ENCODE data around the gene ASTL.
A peak's percentile ranks its signal among the peaks of the same experiment; 100 is the strongest.

Gene ASTL

DNA sequence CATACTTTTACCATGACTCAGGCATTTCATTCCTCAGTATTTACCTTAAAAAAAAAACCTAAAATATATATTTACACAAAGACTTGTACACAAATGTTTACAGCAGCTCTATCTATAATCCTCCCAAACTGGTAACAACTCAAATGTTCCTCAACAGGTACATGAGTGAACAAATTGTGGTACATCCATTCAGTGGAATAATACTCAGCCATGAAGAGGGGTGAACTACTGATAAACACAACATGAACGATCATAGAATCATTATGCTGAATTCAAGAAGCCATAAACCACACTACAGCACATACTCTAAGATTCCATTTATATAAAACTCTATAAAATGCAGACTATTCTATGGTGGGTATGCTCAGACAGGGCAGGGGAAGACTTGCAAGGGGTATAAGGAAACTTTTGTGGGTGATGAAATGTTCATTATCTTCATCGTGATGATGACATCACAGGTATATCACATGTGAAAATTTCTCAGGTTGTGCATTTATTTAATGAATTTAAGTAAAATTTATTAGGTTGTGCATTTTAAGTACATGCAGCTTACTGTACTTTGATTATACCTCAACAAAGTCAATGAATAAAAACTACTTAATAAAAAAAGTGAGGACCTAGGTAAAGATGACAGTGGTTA lies 31.7 kb upstream of the ASTL start:
- peaks cover 6% of the 10 kb centered on the region for H3K4me1 ChIP-seq (ENCODE audit: insufficient read depth, low read length)
- no peak overlapping the region for H3K4me3 ChIP-seq (ENCODE audit: low read depth in 1 of 2, low read length in 2 of 2)
- H3K36me3 ChIP-seq (ENCODE audit: insufficient read depth, low read length) = no peaks in the 10 kb centered on the region
- TF ChIP-seq, protein P1, sequence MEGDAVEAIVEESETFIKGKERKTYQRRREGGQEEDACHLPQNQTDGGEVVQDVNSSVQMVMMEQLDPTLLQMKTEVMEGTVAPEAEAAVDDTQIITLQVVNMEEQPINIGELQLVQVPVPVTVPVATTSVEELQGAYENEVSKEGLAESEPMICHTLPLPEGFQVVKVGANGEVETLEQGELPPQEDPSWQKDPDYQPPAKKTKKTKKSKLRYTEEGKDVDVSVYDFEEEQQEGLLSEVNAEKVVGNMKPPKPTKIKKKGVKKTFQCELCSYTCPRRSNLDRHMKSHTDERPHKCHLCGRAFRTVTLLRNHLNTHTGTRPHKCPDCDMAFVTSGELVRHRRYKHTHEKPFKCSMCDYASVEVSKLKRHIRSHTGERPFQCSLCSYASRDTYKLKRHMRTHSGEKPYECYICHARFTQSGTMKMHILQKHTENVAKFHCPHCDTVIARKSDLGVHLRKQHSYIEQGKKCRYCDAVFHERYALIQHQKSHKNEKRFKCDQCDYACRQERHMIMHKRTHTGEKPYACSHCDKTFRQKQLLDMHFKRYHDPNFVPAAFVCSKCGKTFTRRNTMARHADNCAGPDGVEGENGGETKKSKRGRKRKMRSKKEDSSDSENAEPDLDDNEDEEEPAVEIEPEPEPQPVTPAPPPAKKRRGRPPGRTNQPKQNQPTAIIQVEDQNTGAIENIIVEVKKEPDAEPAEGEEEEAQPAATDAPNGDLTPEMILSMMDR (IDR thresholded peaks at IDR 0.05; ENCODE audit: borderline replicate concordance, extremely low read depth, low read length, poor library complexity, severe bottlenecking) = no peak
- TF ChIP-seq EZH2 (IDR thresholded peaks at IDR 0.05; ENCODE audit: borderline replicate concordance, low read depth, low read length, severe bottlenecking) = no peak
- no peaks in the 10 kb centered on the region for H3K27me3 ChIP-seq (ENCODE audit: insufficient read depth, low read length, poor library complexity)
- H3K9ac ChIP-seq (ENCODE audit: low read depth, low read length) = no peak overlapping the region
- no peaks in the 10 kb centered on the region for H3K79me2 ChIP-seq (ENCODE audit: insufficient read depth, low read length)
- DNase-seq (no peak), ATAC-seq (ENCODE audit: insufficient read depth, low read depth) (no peak)
- no peak overlapping the region for H3K27ac ChIP-seq (ENCODE audit: low read length)
- no peak overlapping the region for H2AFZ ChIP-seq (ENCODE audit: low read depth, low read length)
- H3K9me3 ChIP-seq (ENCODE audit: insufficient read depth, low read length, severe bottlenecking) = peaks cover 3% of the 10 kb centered on the region
- H3K4me2 ChIP-seq (ENCODE audit: insufficient read depth, low read length) = no peak overlapping the region
- H4K20me1 ChIP-seq (ENCODE audit: insufficient read depth, low read length) = no peaks in the 10 kb centered on the region

DNA sequence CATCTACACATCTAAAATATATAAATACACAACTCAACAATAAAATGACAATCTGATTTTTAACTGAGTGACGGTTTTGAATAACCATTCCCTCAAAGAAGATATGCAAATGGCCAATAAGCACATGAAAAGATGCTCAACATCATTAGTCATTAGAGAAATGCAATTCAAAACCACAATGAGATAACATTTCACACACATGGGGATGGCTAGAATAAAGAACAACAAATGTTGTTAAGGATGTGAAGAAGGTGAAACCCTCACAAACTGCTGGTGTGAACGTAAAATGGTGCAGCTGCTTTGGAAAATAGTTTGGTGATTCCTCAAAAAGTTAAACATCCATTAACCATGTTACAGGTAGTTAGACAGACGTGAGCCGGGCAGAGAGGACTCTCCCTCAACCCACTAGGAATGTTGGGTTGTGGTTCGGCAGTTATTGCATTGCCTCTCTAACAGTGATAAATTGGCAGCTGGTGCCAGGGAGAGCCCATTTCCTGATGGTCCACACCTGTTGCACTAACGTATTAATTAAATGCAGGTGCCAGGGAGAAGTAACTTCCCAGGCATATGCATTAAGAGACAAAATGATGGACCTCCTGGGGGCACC lies 29.2 kb upstream of the ASTL start:
- Histone ChIP-seq H3K4me3 (ENCODE audit: low read depth in 1 of 2, low read length in 2 of 2) (no peak overlapping the region), H4K20me1 (ENCODE audit: insufficient read depth, low read length) (no peaks in the 10 kb centered on the region), H3K27ac (ENCODE audit: low read length) (no peak overlapping the region), H3K4me2 (ENCODE audit: insufficient read depth, low read length) (no peak overlapping the region), H3K36me3 (ENCODE audit: insufficient read depth, low read length) (no peaks in the 10 kb centered on the region), H3K4me1 (ENCODE audit: insufficient read depth, low read length) (peaks cover 27% of the 10 kb centered on the region), H3K9ac (ENCODE audit: low read depth, low read length) (no peak overlapping the region), H3K27me3 (ENCODE audit: insufficient read depth, low read length, poor library complexity) (no peaks in the 10 kb centered on the region), H3K79me2 (ENCODE audit: insufficient read depth, low read length) (no peaks in the 10 kb centered on the region), H2AFZ (ENCODE audit: low read depth, low read length) (no peak overlapping the region), H3K9me3 (ENCODE audit: insufficient read depth, low read length, severe bottlenecking) (peaks cover 3% of the 10 kb centered on the region)
- TF ChIP-seq, protein P1 (IDR thresholded peaks at IDR 0.05; ENCODE audit: borderline replicate concordance, extremely low read depth, low read length, poor library complexity, severe bottlenecking) = no peak
- TF ChIP-seq EZH2 (IDR thresholded peaks at IDR 0.05; ENCODE audit: borderline replicate concordance, low read depth, low read length, severe bottlenecking) = no peak
- ATAC-seq (ENCODE audit: insufficient read depth, low read depth) = no peak
- no peak for DNase-seq

DNA sequence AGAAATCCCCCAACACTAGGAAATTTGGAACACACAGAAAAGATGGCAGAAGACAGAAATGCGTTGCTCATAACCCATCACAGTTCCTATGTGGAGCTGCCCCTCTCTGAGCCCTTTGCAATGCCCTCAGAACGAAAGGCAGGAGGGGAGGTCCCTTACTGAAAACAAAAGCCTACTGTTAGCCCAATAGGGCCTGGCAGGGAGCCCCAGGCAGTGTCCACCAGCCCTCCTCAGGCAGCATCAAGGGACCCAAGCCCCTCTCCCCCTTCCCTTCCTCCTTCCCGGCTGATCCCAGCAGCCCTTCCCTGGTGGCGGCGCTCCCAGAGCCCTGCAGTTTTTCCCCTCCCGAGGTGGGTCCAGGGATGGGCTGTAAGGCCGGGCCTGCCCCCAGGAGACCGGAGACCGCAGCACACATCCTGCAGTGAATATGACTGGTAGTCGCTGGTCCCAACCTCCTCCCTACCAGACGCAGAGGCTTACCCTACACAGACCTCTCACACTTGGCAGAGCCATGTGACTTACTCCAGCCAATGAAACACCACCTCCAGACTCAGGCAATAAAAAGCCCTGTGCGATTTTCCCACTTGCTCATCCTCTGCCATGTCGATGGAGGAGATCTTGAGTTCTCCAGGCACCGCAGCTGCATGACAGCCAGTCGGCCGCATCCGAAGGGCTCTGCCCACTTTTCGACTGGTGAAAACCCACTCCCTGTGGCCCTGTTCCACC lies 26.3 kb upstream of the ASTL start:
- DNase-seq (peak; percentile 85), ATAC-seq (ENCODE audit: insufficient read depth, low read depth) (peak; percentile 81)
- Histone ChIP-seq H3K9me3 (ENCODE audit: insufficient read depth, low read length, severe bottlenecking) (no peaks in the 10 kb centered on the region), H3K27ac (ENCODE audit: low read length) (peak overlapping the region; percentile 97), H3K79me2 (ENCODE audit: insufficient read depth, low read length) (no peaks in the 10 kb centered on the region), H3K4me3 (ENCODE audit: low read depth in 1 of 2, low read length in 2 of 2) (peak overlapping the region in 1 of 2 experiments; percentile 37; a peak in 2 of 4 replicates), H3K9ac (ENCODE audit: low read depth, low read length) (peak overlapping the region; percentile 60), H3K36me3 (ENCODE audit: insufficient read depth, low read length) (no peaks in the 10 kb centered on the region), H3K27me3 (ENCODE audit: insufficient read depth, low read length, poor library complexity) (no peaks in the 10 kb centered on the region), H3K4me1 (ENCODE audit: insufficient read depth, low read length) (peaks cover 29% of the 10 kb centered on the region), H3K4me2 (ENCODE audit: insufficient read depth, low read length) (peak overlapping the region; percentile 56), H4K20me1 (ENCODE audit: insufficient read depth, low read length) (no peaks in the 10 kb centered on the region), H2AFZ (ENCODE audit: low read depth, low read length) (peak overlapping the region; percentile 52)
- TF ChIP-seq, protein P1 (IDR thresholded peaks at IDR 0.05; ENCODE audit: borderline replicate concordance, extremely low read depth, low read length, poor library complexity, severe bottlenecking) = peak; percentile 38
- TF ChIP-seq EZH2 (IDR thresholded peaks at IDR 0.05; ENCODE audit: borderline replicate concordance, low read depth, low read length, severe bottlenecking) = no peak

Measured in DND-41 (cell line).